Left lung (tissue), 10 donors: ENCODE measurements around the gene HAS3. TPM values are rescaled to one million over a fixed set of nuclear protein-coding genes. Genes with fewer than 3 reads are reported as not detected.

ENCODE experiments used
- ATAC-seq: fragments of 200-7000 bp; cut with Tn5 transposase; one replicate; pipeline ENCODE4 v1.9.1; 2020; ENCODE audit warnings: moderate library complexity
- DNase-seq, 4 donors: peaks; one replicate each; pipeline ENCODE4 v3.0.0-alpha.2; 2013 to 2020
- H3K27ac ChIP-seq, 2 donors: fragments of 200-600 bp; sonication (generic) in 1 of 2; one replicate each; pipeline versions ENCODE4 v1.5.0 to v1.8.0; 2020 to 2021
- H3K27me3 ChIP-seq, 2 donors: fragments of 200-600 bp; sonication (generic) in 1 of 2; one replicate each; pipeline versions ENCODE4 v1.5.0 to v1.8.0; 2020 to 2021
- H3K36me3 ChIP-seq, 2 donors: fragments of 200-600 bp; sonication (generic) in 1 of 2; one replicate each; pipeline versions ENCODE4 v1.5.0 to v1.8.0; 2020 to 2021
- H3K4me1 ChIP-seq, 2 donors: fragments of 200-600 bp; one replicate each; pipeline ENCODE4 v1.8.0; 2021
- H3K4me3 ChIP-seq, 2 donors: fragments of 200-600 bp; sonication (generic) in 1 of 2; one replicate each; pipeline versions ENCODE4 v1.5.0 to v1.8.0; 2020 to 2021; ENCODE audit warnings: mild to moderate bottlenecking in 1 of 2
- H3K9me3 ChIP-seq, 2 donors: fragments of 200-600 bp; sonication (generic) in 1 of 2; one replicate each; pipeline versions ENCODE4 v1.5.0 to v1.8.0; 2020 to 2021
- CTCF ChIP-seq, 2 donors: fragments of 200-600 bp; sonication (generic) in 1 of 2; IDR thresholded peaks; one replicate each; pipeline versions ENCODE4 v1.5.0 to v1.8.0; 2021; ENCODE audit warnings: antibody characterized with exemption in 2 of 2
- intact Hi-C, 2 donors: fragments of 100-400 bp; cut with DNase I; formaldehyde crosslinking; loops; one replicate each; pipeline versions ENCODE4 v1.11.2 to v1.14.2; 2022
- polyA plus RNA-seq, 6 donors: library from polyadenylated mRNA; unstranded; fragments of 120-200 nt; gene quantifications; one replicate each; pipeline ENCODE4 v1.2.1, GENCODE V29; 2013; ENCODE audit not compliant: insufficient read length in 6 of 6
- total RNA-seq, 2 donors: library from RNA; stranded (reverse); fragmentation: NEBNext Ultra II Directional; extraction: Animal tissue kit (Norgen Biotek cat#: 25700); gene quantifications; one replicate each; pipeline ENCODE4 v1.2.1, GENCODE V29; 2021
- donor health status: DM: no; HTN: yes; CAD: no.
- donor health status: DM: no; HTN: no; CAD: no.

Gene HAS3
- total and polyA plus RNA-seq, 8 donors, result 13.3 to 202 (median 158) TPM

DNA sequence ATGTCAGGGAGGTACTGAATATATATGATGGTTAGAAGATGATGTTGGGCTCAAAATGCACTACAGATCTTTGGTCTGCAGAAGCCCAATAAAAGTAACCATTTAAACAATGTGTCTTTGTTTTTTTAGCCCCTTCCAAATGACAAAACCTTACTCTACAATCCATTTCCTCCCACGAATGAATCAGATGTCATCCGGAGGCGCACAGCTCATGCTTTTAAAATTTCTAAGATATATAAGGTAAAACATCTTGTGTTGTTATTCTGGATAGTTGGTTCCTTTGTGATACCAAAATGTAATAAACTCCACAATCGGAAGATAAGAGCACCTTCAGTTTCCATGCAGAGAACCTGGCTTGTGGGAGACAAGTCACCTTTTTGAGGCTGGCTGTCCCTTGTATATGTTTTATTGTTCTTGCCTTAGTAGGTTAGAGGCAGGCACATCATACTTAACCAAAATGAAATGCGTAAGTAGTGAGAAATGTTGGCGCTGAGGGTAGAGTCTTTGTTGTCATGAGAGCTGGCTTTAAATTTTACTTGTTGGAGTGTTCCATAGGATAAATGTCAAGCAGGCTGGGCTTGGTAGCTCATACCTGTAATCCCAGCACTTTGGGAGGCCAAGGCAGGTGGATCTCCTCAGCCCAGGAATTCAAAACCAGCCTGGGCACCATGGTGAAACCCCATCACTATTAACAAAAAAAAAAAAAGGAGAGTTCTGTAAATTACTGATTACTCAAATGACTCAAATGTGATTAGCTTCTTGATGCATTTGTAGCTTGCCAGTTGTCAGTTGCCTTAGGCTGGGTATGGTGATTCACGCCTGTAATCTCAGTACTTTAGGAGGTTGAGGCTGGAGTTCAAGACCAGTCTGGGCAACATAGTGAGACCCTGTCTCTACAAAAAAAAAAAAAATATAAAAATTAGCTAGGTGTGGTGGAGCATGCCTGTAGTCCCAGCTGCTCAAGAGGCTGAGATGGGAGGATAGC, 61.8 kb downstream of the HAS3 start:
- Histone ChIP-seq H3K4me3 (no peak overlapping the region), H3K27ac (no peak overlapping the region), H3K36me3 (peaks cover 0 to 80% of the 10 kb centered on the region in 2 donors), H3K4me1 (peaks cover 0 to 32% of the 10 kb centered on the region in 2 donors), H3K27me3 (no peaks in the 10 kb centered on the region), H3K9me3 (no peaks in the 10 kb centered on the region)
- intact Hi-C loops, result no loop called here
- no peak for DNase-seq
- no peak for ATAC-seq
- TF ChIP-seq CTCF (IDR thresholded peaks at IDR 0.05), result no peak

Other genes with a start within 250 kb of the HAS3 start
- gene CHTF8, start 26.9 kb downstream of the HAS3 start, total RNA-seq, result 10 to 100 TPM; 93.4 to 94.1 TPM
- 100 to 1,000 TPM; 117 to 142 (median 128) TPM for gene CHTF8, start 26.9 kb downstream of the HAS3 start, polyA plus RNA-seq
- gene UTP4, start 27.0 kb downstream of the HAS3 start, total RNA-seq, result 10 to 100 TPM; 24.7 to 45.5 TPM
- 10 to 100 TPM; 44.8 to 51.1 (median 47.1) TPM for gene UTP4, start 27.0 kb downstream of the HAS3 start, polyA plus RNA-seq
- gene SNTB2, start 81.5 kb downstream of the HAS3 start, total RNA-seq, result 10 to 100 TPM; 38.4 to 47.3 TPM
- gene SNTB2, start 81.5 kb downstream of the HAS3 start, polyA plus RNA-seq, result 10 to 100 TPM; 22.8 to 26.0 (median 23.9) TPM
- gene VPS4A, start 205.7 kb downstream of the HAS3 start, total RNA-seq, result 10 to 100 TPM; 20.6 to 25.9 TPM
- gene VPS4A, start 205.7 kb downstream of the HAS3 start, polyA plus RNA-seq, result 10 to 100 TPM; 40.5 to 54.9 (median 48.9) TPM
- 10 to 100 TPM in 1 of 2 donors, 1 to 10 TPM in 1; 8.7 to 16.3 TPM for gene PDF, start 224.9 kb downstream of the HAS3 start, total RNA-seq
- gene PDF, start 224.9 kb downstream of the HAS3 start, polyA plus RNA-seq, result 1 to 10 TPM; 2.0 to 6.7 (median 5.3) TPM
- 10 to 100 TPM; 29.9 to 34.3 TPM for gene COG8, start 233.9 kb downstream of the HAS3 start, total RNA-seq
- gene COG8, start 233.9 kb downstream of the HAS3 start, polyA plus RNA-seq, result 10 to 100 TPM; 23.9 to 36.1 (median 32.9) TPM
- gene NIP7, start 234.1 kb downstream of the HAS3 start, total RNA-seq, result 10 to 100 TPM; 17.4 to 25.8 TPM
- gene NIP7, start 234.1 kb downstream of the HAS3 start, polyA plus RNA-seq, result 10 to 100 TPM; 24.7 to 35.5 (median 30.8) TPM
- gene TMED6, start 246.1 kb downstream of the HAS3 start, total RNA-seq, result 1 to 10 TPM; 1.2 to 4.2 TPM
- 1 to 10 TPM; 2.6 to 5.0 (median 3.4) TPM for gene TMED6, start 246.1 kb downstream of the HAS3 start, polyA plus RNA-seq